Natural killer cell (primary cell): Measurements from ENCODE around the gene TMEM41A. TPM values are rescaled to one million over a fixed set of nuclear protein-coding genes. Genes with fewer than 3 reads are reported as not detected.

Experiments used
- ATAC-seq, 3 donors: fragments of 150-1000 bp in 2 of 3; fragments of 200-7000 bp in 1 of 3; cut with Tn5 transposase; 1 replicate in 1 of 3; 2 replicates in 2 of 3; pipeline ENCODE4 v1.10.0; 2021; ENCODE audit warnings: mild to moderate bottlenecking in 2 of 3, moderate library complexity in 2 of 3
- DNase-seq, 2 donors: peaks; one replicate each; pipeline versions ENCODE4 v3.0.0 to v3.0.0-alpha.2; 2013 to 2021; ENCODE audit warnings: mixed read lengths in 1 of 2
- H3K27ac ChIP-seq: one replicate; pipeline ENCODE4 v1.5.1; 2013; ENCODE audit warnings: mild to moderate bottlenecking, low read length
- H3K27me3 ChIP-seq: one replicate; pipeline ENCODE4 v1.6.1; 2013; ENCODE audit warnings: low read length; ENCODE audit not compliant: control insufficient read depth, insufficient read depth
- H3K36me3 ChIP-seq: one replicate; pipeline ENCODE4 v1.6.1; 2013; ENCODE audit warnings: low read length; ENCODE audit not compliant: control insufficient read depth, insufficient read depth
- H3K4me1 ChIP-seq: one replicate; pipeline ENCODE4 v1.6.1; 2013; ENCODE audit warnings: low read length; ENCODE audit not compliant: control insufficient read depth, insufficient read depth
- H3K4me3 ChIP-seq: one replicate; pipeline ENCODE4 v1.5.1; 2013; ENCODE audit warnings: low read length
- H3K9me3 ChIP-seq: one replicate; pipeline ENCODE4 v1.6.1; 2013; ENCODE audit warnings: low read length; ENCODE audit not compliant: control insufficient read depth, insufficient read depth
- H3K27ac Mint-ChIP-seq, 2 donors: one replicate each; pipeline ENCODE4 v1.8.0; 2022; ENCODE audit warnings: mild to moderate bottlenecking in 2 of 2, mixed read lengths in 2 of 2, moderate library complexity in 1 of 2
- H3K27me3 Mint-ChIP-seq, 2 donors: one replicate each; pipeline ENCODE4 v1.8.0; 2022; ENCODE audit warnings: low read depth in 2 of 2, mixed read lengths in 2 of 2
- H3K36me3 Mint-ChIP-seq: one replicate; pipeline ENCODE4 v1.8.0; 2022; ENCODE audit warnings: mixed read lengths
- H3K4me1 Mint-ChIP-seq, 2 donors: one replicate each; pipeline ENCODE4 v1.8.0; 2022; ENCODE audit warnings: mixed read lengths in 2 of 2
- H3K4me3 Mint-ChIP-seq: one replicate; pipeline ENCODE4 v1.8.0; 2022; ENCODE audit warnings: mild to moderate bottlenecking, moderate library complexity, mixed read lengths
- H3K9me3 Mint-ChIP-seq, 2 donors: one replicate each; pipeline ENCODE4 v1.8.0; 2022; ENCODE audit warnings: mixed read lengths in 2 of 2
- WGBS: methylation state at CpG from one replicate; pipeline ENCODE4 v1.1.7; 2013; ENCODE audit warnings: missing lambda C conversion rate; ENCODE audit not compliant: insufficient coverage; 5-methylcytosine and 5-hydroxymethylcytosine counted together
- intact Hi-C: fragments of 100-400 bp; cut with micrococcal nuclease; formaldehyde crosslinking; loops from one replicate; pipeline ENCODE4 v1.14.2; 2022
- total RNA-seq, 4 donors: library from RNA; stranded (reverse); fragments of 120-200 nt in 1 of 4; gene quantifications; one replicate each; pipeline versions ENCODE4 v1.2.3 to v1.2.4, GENCODE V29; 2013 to 2022
- TF ChIP-seq, protein P1 (sequence below): fragments of 200-600 bp; IDR thresholded peaks from one replicate; pipeline ENCODE4 v1.8.0; 2022; ENCODE audit warnings: antibody characterized with exemption

The TMEM41A gene
- total RNA-seq, 3 donors from 2014 or later (not counting 1 experiment from before 2014, with no cell fraction given), result 28.3 to 35.4 (median 35.0) TPM

DNA sequence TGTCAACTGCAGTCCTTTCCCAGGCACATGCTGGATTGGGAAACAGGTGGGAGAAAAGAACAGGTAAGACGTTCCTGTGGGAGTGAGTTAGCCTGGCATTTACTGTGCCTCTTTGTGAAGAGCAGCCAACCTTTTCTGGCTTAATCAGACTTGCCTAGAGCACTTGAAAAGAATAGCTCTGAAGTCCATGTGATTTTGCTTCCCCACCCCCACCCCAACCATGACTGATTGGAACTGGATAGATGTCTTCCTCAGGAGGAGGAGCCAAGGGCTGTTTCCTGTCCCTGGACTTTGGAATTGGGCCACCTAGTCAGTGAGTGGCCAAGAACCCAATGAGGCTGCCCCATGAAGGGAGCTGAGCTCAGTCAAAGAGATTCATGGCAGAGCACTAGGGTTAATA lies 4.7 kb upstream of the TMEM41A start:
- Mint-ChIP-seq H3K36me3 (no peaks in the 10 kb centered on the region), H3K27me3 (peaks cover 11 to 15% of the 10 kb centered on the region in 2 donors), H3K9me3 (no peaks in the 10 kb centered on the region), H3K4me1 (peaks cover 7% of the 10 kb centered on the region in 2 donors), H3K4me3 (no peak overlapping the region), H3K27ac (no peak overlapping the region)
- Histone ChIP-seq H3K4me3 (no peak overlapping the region), H3K9me3 (no peaks in the 10 kb centered on the region), H3K27ac (no peak overlapping the region), H3K36me3 (no peaks in the 10 kb centered on the region), H3K4me1 (peaks cover 4% of the 10 kb centered on the region), H3K27me3 (no peaks in the 10 kb centered on the region)
- ATAC-seq (no peak), DNase-seq (no peak)
- TF ChIP-seq, protein P1, sequence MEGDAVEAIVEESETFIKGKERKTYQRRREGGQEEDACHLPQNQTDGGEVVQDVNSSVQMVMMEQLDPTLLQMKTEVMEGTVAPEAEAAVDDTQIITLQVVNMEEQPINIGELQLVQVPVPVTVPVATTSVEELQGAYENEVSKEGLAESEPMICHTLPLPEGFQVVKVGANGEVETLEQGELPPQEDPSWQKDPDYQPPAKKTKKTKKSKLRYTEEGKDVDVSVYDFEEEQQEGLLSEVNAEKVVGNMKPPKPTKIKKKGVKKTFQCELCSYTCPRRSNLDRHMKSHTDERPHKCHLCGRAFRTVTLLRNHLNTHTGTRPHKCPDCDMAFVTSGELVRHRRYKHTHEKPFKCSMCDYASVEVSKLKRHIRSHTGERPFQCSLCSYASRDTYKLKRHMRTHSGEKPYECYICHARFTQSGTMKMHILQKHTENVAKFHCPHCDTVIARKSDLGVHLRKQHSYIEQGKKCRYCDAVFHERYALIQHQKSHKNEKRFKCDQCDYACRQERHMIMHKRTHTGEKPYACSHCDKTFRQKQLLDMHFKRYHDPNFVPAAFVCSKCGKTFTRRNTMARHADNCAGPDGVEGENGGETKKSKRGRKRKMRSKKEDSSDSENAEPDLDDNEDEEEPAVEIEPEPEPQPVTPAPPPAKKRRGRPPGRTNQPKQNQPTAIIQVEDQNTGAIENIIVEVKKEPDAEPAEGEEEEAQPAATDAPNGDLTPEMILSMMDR, result no peak
- intact Hi-C loops, result no loop called here
- 75% methylated on average over 1 of the region's 1 CpG for WGBS

DNA sequence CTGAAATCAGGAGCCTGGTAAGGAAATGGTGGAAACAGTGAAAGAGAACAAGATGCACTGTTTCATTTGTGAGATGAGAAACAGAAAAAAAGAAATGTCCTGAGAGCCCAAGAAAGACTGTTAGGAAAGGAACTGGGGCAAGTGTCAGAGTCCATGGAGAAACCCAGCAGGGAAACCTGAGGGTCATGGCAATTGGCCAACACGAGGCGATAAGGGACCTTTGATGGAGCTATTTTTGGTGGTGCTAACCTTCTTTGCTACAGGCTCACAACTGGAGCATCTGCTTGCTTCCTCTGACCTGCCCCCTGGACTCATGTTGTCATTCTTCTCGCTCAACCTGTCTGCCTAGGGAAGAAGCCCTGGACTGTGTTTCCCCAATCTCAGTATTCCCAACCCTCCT lies 4.2 kb upstream of the TMEM41A start:
- DNase-seq (no peak), ATAC-seq (no peak)
- WGBS, result 82% methylated on average over 3 of the region's 3 CpGs
- no peaks in the 10 kb centered on the region for H3K9me3 Mint-ChIP-seq
- Histone ChIP-seq H3K4me3 (no peak overlapping the region), H3K4me1 (peaks cover 8% of the 10 kb centered on the region), H3K27ac (no peak overlapping the region), H3K27me3 (no peaks in the 10 kb centered on the region), H3K36me3 (no peaks in the 10 kb centered on the region), H3K9me3 (no peaks in the 10 kb centered on the region)
- intact Hi-C loops, result no loop called here
- H3K36me3 Mint-ChIP-seq, result no peaks in the 10 kb centered on the region
- H3K4me1 Mint-ChIP-seq, result peaks cover 7 to 13% of the 10 kb centered on the region in 2 donors
- peaks cover 10 to 13% of the 10 kb centered on the region in 2 donors for H3K27me3 Mint-ChIP-seq
- TF ChIP-seq, protein P1, result no peak
- no peak overlapping the region for H3K4me3 Mint-ChIP-seq
- no peak overlapping the region for H3K27ac Mint-ChIP-seq

DNA sequence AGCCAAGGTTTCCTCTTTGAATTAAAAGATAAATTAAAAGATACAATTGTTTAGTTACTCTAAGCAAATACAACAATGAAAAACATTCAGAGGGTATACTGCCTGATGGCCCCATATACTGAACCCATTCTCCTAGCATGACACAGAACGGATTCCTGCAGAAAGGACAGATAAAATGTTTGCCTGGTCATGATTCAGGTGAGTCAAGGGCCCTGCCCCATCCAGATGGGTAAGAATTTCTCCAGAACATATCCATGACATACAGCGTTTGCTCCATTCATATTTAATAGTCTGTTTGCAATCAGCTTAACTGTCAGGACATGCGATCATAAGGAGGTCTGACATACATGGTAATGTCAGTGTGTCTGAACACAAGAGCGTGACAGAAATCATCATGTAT lies 8.6 kb downstream of the TMEM41A start:
- Histone ChIP-seq H3K36me3 (peaks cover 45% of the 10 kb centered on the region), H3K27ac (no peak overlapping the region), H3K27me3 (no peaks in the 10 kb centered on the region), H3K4me3 (no peak overlapping the region), H3K4me1 (no peaks in the 10 kb centered on the region), H3K9me3 (no peaks in the 10 kb centered on the region)
- no peaks in the 10 kb centered on the region for H3K27me3 Mint-ChIP-seq
- intact Hi-C loops, result no loop called here
- peaks cover 7% of the 10 kb centered on the region for H3K36me3 Mint-ChIP-seq
- TF ChIP-seq, protein P1, result no peak
- ATAC-seq, result no peak
- 97% methylated on average over 4 of the region's 4 CpGs for WGBS
- H3K4me1 Mint-ChIP-seq, result no peaks in the 10 kb centered on the region
- H3K27ac Mint-ChIP-seq, result no peak overlapping the region
- no peak overlapping the region for H3K4me3 Mint-ChIP-seq
- DNase-seq, result no peak
- no peaks in the 10 kb centered on the region for H3K9me3 Mint-ChIP-seq

DNA sequence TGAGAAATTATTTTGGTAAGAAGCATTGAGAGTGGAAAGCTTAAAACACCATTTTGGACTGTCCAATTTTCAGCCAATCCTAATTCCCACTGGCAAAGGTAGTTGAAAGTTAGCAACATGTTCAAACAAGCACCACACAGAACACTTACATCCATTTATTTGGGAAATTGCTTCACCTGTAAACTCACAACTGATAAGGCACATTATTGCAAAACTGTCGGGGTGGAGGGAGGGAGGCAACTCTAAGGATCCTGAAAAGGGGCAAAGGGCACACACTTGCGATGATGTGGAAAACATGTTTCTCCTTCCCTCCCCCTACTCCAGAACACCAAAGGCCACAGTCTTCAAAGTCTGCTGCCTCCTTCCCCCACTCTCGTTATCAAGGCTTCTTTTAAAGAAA lies 9.4 kb downstream of the TMEM41A start:
- H3K36me3 ChIP-seq, result peaks cover 37% of the 10 kb centered on the region
- Mint-ChIP-seq H3K9me3 (no peaks in the 10 kb centered on the region), H3K36me3 (peaks cover 4% of the 10 kb centered on the region), H3K27ac (no peak overlapping the region), H3K4me1 (no peaks in the 10 kb centered on the region), H3K4me3 (no peak overlapping the region), H3K27me3 (no peaks in the 10 kb centered on the region)
- ATAC-seq (no peak), DNase-seq (no peak)
- no peak overlapping the region for H3K27ac ChIP-seq
- H3K4me3 ChIP-seq, result no peak overlapping the region
- intact Hi-C loops, result no loop called here
- 95% methylated on average over 3 of the region's 3 CpGs for WGBS
- no peaks in the 10 kb centered on the region for H3K4me1 ChIP-seq
- TF ChIP-seq, protein P1, result no peak
- H3K9me3 ChIP-seq, result no peaks in the 10 kb centered on the region
- no peaks in the 10 kb centered on the region for H3K27me3 ChIP-seq
